K562 (cell line): ENCODE results near the gene NPB. TPM values are rescaled to one million over a fixed set of nuclear protein-coding genes. Genes with fewer than 3 reads are reported as not detected.

Experiments used
- HNRNPLL ChIP-seq: fragments of 200-400 bp; formaldehyde crosslinking; IDR thresholded peaks from 2 replicates; pipeline ENCODE4 v1.6.1; 2017; ENCODE audit warnings: low read length, low read depth, mild to moderate bottlenecking; ENCODE audit not compliant: poor library complexity, severe bottlenecking
- RBFOX2 ChIP-seq: fragments of 200-400 bp; formaldehyde crosslinking; IDR thresholded peaks from 2 replicates; pipeline ENCODE4 v1.6.1; 2017; ENCODE audit warnings: low read depth, mild to moderate bottlenecking, low read length, moderate library complexity
- TCF7L2 ChIP-seq: fragments of 150-350 bp; IDR thresholded peaks from 2 replicates; pipeline ENCODE4 v1.6.1; 2016; ENCODE audit warnings: low read depth, mild to moderate bottlenecking, low read length, moderate library complexity
- TFAM ChIP-seq: fragments of 250-450 bp; sonication (Bioruptor Pico); conservative IDR thresholded peaks from 2 replicates; pipeline ENCODE4 v1.5.0; 2021; ENCODE audit warnings: mild to moderate bottlenecking, moderate library complexity
- polyA plus RNA-seq, 8 experiments: library from polyadenylated mRNA; depleted of rRNA in 4 of 8; stranded (reverse) in 5 of 8; unstranded in 3 of 8; fragments of >200 nt; fragmentation: Nextera tagmentation in 2 of 8; fragmentation: Illumina TruSeq in 1 of 8; extraction: Ambion mirVana in 2 of 8; extraction: Trizol in 1 of 8; gene quantifications; 2 replicates each; pipeline versions ENCODE4 v1.2.1 to v1.2.3, GENCODE V29; 2011 to 2014; ENCODE audit warnings: inconsistent platforms in 1 of 8, missing spikeins in 1 of 8
- total RNA-seq, 7 experiments: library from RNA; depleted of rRNA in 6 of 7; stranded (reverse); fragments of >200 nt in 6 of 7; fragmentation: Illumina TruSeq in 2 of 7; extraction: Trizol in 2 of 7; gene quantifications; 2 replicates each; pipeline versions ENCODE4 v1.2.1 to v1.2.3, GENCODE V29; 2011 to 2021; ENCODE audit warnings: low replicate concordance in 1 of 7
- TF ChIP-seq, protein P1 (sequence below): sonication (generic); formaldehyde crosslinking; IDR thresholded peaks from 2 replicates; pipeline ENCODE4 v1.8.0; 2023; ENCODE audit warnings: mild to moderate bottlenecking, missing genetic modification reagents

The NPB gene
- total and polyA plus RNA-seq, 9 of the 15 experiments (the other 6 are each of a cell fraction or from before 2014, with no cell fraction given), result 0.03 to 0.61 (median 0.14) TPM; not detected in 2

GRCh38 chr17:81918832-81919545 is 17.0 kb downstream of the NPB start (continued):
- TF ChIP-seq, protein P1, sequence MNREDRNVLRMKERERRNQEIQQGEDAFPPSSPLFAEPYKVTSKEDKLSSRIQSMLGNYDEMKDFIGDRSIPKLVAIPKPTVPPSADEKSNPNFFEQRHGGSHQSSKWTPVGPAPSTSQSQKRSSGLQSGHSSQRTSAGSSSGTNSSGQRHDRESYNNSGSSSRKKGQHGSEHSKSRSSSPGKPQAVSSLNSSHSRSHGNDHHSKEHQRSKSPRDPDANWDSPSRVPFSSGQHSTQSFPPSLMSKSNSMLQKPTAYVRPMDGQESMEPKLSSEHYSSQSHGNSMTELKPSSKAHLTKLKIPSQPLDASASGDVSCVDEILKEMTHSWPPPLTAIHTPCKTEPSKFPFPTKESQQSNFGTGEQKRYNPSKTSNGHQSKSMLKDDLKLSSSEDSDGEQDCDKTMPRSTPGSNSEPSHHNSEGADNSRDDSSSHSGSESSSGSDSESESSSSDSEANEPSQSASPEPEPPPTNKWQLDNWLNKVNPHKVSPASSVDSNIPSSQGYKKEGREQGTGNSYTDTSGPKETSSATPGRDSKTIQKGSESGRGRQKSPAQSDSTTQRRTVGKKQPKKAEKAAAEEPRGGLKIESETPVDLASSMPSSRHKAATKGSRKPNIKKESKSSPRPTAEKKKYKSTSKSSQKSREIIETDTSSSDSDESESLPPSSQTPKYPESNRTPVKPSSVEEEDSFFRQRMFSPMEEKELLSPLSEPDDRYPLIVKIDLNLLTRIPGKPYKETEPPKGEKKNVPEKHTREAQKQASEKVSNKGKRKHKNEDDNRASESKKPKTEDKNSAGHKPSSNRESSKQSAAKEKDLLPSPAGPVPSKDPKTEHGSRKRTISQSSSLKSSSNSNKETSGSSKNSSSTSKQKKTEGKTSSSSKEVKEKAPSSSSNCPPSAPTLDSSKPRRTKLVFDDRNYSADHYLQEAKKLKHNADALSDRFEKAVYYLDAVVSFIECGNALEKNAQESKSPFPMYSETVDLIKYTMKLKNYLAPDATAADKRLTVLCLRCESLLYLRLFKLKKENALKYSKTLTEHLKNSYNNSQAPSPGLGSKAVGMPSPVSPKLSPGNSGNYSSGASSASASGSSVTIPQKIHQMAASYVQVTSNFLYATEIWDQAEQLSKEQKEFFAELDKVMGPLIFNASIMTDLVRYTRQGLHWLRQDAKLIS (CRISPR knock-in tag), result no peak
- TF ChIP-seq TFAM (CRISPR knock-in tag) (no peak), RBFOX2 (peak; percentile 27), TCF7L2 (no peak), HNRNPLL (no peak)
